HFFc6 (cell line): ENCODE measurements around the gene RAD51B. TPM values are rescaled to one million over a fixed set of nuclear protein-coding genes. Genes with fewer than 3 reads are reported as not detected.

Source experiments
- DNase-seq: peaks from one replicate; pipeline ENCODE4 v3.0.0-alpha.2; 2018
- H3K27ac Mint-ChIP-seq: 2 replicates; pipeline ENCODE4 v1.8.0; 2020; ENCODE audit warnings: mild to moderate bottlenecking, mixed read lengths
- H3K27me3 Mint-ChIP-seq: 2 replicates; pipeline ENCODE4 v1.8.0; 2021; ENCODE audit warnings: mild to moderate bottlenecking, moderate library complexity, mixed read lengths; ENCODE audit not compliant: insufficient read depth
- H3K36me3 Mint-ChIP-seq: 2 replicates; pipeline ENCODE4 v1.8.0; 2021; ENCODE audit warnings: low read depth, mixed read lengths
- H3K4me1 Mint-ChIP-seq: 2 replicates; pipeline ENCODE4 v1.8.0; 2020; ENCODE audit warnings: low read depth, mixed read lengths
- H3K4me3 Mint-ChIP-seq: 2 replicates; pipeline ENCODE4 v1.8.0; 2020; ENCODE audit warnings: mild to moderate bottlenecking, moderate library complexity, mixed read lengths
- H3K9me3 Mint-ChIP-seq: 2 replicates; pipeline ENCODE4 v1.8.0; 2020; ENCODE audit warnings: mild to moderate bottlenecking, mixed read lengths
- total RNA-seq, 6 experiments: library from RNA; stranded (reverse); fragmentation: NEBNext Ultra II Directional; extraction: Animal tissue kit (Norgen Biotek cat#: 25700); gene quantifications; 2 replicates in 1 of 6; 3 replicates in 5 of 6; pipeline ENCODE4 v1.2.3, GENCODE V29; 2021
- TF ChIP-seq, protein P1 (sequence below): fragments of 200-600 bp; sonication (generic); IDR thresholded peaks from 2 replicates; pipeline ENCODE4 v1.5.0; 2021; ENCODE audit warnings: antibody characterized with exemption, mild to moderate bottlenecking

Gene RAD51B
- total RNA-seq, 6 experiments from 2014 or later = 7.1 to 12.4 (median 9.6) TPM

- Mint-ChIP-seq H3K4me3 (no peak overlapping the region), H3K27me3 (no peaks in the 10 kb centered on the region; the same call in 1 of the 2 replicates), H3K36me3 (peaks cover 6% of the 10 kb centered on the region), H3K27ac (no peak overlapping the region), H3K9me3 (peaks cover 8% of the 10 kb centered on the region), H3K4me1 (0 out of 2 replicates have a peak, but pooled peaks cover 9% of the 10 kb centered on the region)
- no peak for DNase-seq
- TF ChIP-seq, protein P1, sequence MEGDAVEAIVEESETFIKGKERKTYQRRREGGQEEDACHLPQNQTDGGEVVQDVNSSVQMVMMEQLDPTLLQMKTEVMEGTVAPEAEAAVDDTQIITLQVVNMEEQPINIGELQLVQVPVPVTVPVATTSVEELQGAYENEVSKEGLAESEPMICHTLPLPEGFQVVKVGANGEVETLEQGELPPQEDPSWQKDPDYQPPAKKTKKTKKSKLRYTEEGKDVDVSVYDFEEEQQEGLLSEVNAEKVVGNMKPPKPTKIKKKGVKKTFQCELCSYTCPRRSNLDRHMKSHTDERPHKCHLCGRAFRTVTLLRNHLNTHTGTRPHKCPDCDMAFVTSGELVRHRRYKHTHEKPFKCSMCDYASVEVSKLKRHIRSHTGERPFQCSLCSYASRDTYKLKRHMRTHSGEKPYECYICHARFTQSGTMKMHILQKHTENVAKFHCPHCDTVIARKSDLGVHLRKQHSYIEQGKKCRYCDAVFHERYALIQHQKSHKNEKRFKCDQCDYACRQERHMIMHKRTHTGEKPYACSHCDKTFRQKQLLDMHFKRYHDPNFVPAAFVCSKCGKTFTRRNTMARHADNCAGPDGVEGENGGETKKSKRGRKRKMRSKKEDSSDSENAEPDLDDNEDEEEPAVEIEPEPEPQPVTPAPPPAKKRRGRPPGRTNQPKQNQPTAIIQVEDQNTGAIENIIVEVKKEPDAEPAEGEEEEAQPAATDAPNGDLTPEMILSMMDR = no peak
These were observed 786.6 kb downstream of the RAD51B start for GRCh38 chr14:68606176-68606575.

DNA sequence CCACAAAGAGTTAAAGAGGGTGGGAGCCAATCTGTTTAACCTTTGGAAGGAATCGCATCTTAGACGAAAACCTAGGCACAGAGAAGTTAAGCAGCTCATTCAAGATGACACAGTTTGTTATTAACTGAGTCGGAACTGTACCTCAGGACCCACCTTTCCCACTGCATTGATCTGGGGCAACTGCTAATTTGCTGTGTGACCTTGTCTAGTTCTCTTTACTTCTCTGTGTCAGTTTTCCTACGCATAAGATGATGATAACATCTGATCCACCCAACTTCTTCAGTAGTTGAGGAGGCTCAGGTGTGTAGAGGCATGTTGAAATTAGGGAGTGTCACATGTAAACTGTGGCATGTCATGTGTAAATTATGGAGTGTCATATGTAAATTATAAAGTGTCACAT is 787.1 kb downstream of the RAD51B start:
- H3K27ac Mint-ChIP-seq = no peak overlapping the region

DNA sequence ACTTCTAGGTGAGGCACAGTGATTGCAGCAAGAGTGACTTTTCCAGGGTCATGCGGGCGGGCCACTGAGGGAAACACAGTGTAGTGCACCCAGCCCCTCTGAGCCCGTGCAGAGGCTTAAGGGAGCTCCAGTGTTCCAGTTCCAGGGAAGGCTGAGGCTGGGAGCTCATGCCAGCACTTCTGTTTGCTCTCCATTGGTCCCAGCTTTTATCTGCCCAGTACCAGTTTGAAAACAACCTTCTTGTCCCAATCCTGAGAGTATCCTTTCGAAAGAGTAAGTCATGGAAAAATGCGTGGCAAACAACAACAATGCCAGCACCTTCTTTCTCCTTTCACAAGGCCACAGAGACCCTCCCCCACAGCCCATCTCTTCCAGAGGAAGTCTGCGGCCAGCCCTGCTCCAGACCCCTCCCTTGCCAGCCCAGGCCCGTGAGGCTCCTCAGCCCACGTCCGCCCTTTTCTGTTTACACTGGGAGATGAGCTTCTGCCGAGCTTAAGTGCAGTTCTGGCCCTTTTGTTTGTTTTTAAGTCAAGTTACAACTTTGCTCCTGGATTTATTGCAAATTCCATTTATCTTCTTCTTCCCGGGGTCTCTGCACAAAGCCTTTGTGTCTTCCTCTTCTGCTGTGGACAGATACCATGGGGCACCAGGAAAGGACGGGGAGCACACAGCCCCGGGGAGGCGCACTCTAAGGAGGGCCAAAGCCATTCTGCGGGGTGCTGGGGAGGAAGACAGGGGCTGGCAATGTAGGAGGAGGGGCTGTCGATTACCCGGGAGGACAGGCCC is 787.7 kb downstream of the RAD51B start:
- Mint-ChIP-seq H3K4me3 (no peak overlapping the region), H3K36me3 (peaks cover 6% of the 10 kb centered on the region)

More for the DNA sequence above, 787.1 kb downstream of the RAD51B start:
- TF ChIP-seq, protein P1 = no peak
- H3K4me3 Mint-ChIP-seq = no peak overlapping the region
- 0 out of 2 replicates have a peak, but pooled peaks cover 9% of the 10 kb centered on the region for H3K4me1 Mint-ChIP-seq
- H3K36me3 Mint-ChIP-seq = peaks cover 6% of the 10 kb centered on the region
- H3K9me3 Mint-ChIP-seq = peaks cover 8% of the 10 kb centered on the region
- no peak for DNase-seq
- no peaks in the 10 kb centered on the region; the same call in 1 of the 2 replicates for H3K27me3 Mint-ChIP-seq

DNA sequence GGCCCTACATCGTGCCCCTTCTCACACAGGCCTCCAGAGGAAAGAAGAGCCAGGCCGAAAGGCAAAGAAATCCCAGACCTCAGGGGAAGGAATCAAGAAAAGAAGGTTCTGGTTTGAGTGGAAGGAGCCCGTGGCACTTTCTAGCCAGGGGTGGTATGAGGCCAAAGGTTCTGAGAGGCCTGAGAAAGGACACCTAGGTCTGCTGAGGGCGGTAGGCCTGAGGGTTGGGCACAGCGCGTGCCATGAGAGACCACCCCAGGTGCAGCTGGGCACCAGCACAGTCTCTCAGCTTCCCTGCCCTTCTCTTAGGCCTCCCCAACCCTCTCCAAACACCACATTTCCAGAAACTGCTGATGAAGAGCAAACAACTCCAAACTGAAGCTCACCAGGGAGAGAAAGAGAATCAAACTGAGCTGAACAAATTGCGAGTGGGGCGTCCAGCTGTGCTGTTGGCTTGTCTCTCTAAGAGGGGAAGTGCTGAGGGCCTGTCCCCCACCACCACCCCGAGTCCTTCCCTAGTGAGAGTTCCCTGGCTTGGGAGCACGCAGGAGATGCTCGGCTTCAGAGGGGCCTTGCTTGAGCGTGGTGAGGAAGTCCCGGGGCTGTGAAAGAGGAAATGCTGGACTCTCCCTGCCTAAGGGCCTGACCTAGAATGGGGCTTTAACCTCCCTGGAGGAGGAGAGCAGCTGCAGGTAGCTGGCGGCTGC is 788.4 kb downstream of the RAD51B start:
- H3K27me3 Mint-ChIP-seq = no peaks in the 10 kb centered on the region; the same call in 1 of the 2 replicates
- H3K4me1 Mint-ChIP-seq = 0 out of 2 replicates have a peak, but pooled peaks cover 9% of the 10 kb centered on the region
- H3K4me3 Mint-ChIP-seq = no peak overlapping the region
- DNase-seq = no peak
- no peak overlapping the region for H3K27ac Mint-ChIP-seq
- TF ChIP-seq, protein P1 = no peak
- H3K36me3 Mint-ChIP-seq = peaks cover 6% of the 10 kb centered on the region
- peaks cover 8% of the 10 kb centered on the region for H3K9me3 Mint-ChIP-seq

More for the DNA sequence above, 787.7 kb downstream of the RAD51B start:
- peaks cover 8% of the 10 kb centered on the region for H3K9me3 Mint-ChIP-seq
- no peaks in the 10 kb centered on the region; the same call in 1 of the 2 replicates for H3K27me3 Mint-ChIP-seq
- no peak for DNase-seq
- H3K4me1 Mint-ChIP-seq = 0 out of 2 replicates have a peak, but pooled peaks cover 9% of the 10 kb centered on the region
- TF ChIP-seq, protein P1 = no peak
- no peak overlapping the region for H3K27ac Mint-ChIP-seq

DNA sequence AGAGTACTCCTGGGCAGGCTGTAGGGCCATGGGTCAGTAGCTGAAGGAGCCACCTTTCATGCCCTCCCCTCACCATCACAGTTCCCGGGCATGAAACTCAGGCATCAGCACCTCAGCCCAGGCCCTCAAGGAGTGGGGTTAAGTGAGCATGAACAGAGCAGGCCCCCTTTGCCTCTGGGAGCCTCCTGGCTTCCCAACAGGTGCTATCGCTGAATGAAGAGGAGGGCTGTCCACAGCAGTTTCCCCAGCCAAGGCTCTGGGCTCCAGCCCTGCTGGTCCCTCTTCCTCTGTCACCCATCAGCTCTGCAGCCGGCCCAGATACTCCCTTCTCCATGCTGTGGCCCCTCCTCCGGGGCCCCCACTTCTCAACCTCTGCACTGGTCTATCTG is 789.0 kb downstream of the RAD51B start:
- H3K36me3 Mint-ChIP-seq = peaks cover 7% of the 10 kb centered on the region
- H3K4me3 Mint-ChIP-seq = no peak overlapping the region
- peaks cover 11% of the 10 kb centered on the region for H3K9me3 Mint-ChIP-seq
- DNase-seq = no peak
- H3K4me1 Mint-ChIP-seq = 0 out of 2 replicates have a peak, but pooled peaks cover 9% of the 10 kb centered on the region
- H3K27ac Mint-ChIP-seq = no peak overlapping the region
- TF ChIP-seq, protein P1 = no peak
- no peaks in the 10 kb centered on the region; the same call in 1 of the 2 replicates for H3K27me3 Mint-ChIP-seq
